B cell (primary cell): ENCODE data around the gene COMMD7.

Experiments used
- EZH2 ChIP-seq: IDR thresholded peaks from 2 replicates; pipeline ENCODE4 v1.6.1; 2012; ENCODE audit warnings: borderline replicate concordance, low read depth, mild to moderate bottlenecking, moderate library complexity, low read length; ENCODE audit not compliant: insufficient read depth, poor library complexity, severe bottlenecking
- TF ChIP-seq, protein P1 (sequence below): fragments of 200-600 bp; IDR thresholded peaks from one replicate; pipeline ENCODE4 v1.8.0; 2022; ENCODE audit warnings: antibody characterized with exemption, mild to moderate bottlenecking

DNA sequence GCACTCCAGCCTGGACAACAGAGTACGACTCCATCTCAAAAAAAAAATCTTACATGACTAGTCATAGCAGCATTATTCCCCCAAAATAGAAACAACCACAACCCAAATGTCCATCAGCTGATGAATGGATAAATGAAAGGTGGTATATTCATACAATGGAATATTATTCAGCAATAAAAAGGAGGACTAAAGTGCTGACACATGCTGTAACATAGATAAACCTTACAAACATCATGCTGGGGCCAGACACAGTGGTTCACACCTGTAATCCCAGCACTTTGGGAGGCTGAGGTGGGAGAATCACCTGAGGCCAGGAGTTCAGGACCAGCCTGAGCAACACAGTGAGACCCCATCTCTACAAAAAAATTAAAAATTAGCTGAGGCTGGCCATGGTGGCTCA is 86.4 kb downstream of the COMMD7 start:
- TF ChIP-seq, protein P1, sequence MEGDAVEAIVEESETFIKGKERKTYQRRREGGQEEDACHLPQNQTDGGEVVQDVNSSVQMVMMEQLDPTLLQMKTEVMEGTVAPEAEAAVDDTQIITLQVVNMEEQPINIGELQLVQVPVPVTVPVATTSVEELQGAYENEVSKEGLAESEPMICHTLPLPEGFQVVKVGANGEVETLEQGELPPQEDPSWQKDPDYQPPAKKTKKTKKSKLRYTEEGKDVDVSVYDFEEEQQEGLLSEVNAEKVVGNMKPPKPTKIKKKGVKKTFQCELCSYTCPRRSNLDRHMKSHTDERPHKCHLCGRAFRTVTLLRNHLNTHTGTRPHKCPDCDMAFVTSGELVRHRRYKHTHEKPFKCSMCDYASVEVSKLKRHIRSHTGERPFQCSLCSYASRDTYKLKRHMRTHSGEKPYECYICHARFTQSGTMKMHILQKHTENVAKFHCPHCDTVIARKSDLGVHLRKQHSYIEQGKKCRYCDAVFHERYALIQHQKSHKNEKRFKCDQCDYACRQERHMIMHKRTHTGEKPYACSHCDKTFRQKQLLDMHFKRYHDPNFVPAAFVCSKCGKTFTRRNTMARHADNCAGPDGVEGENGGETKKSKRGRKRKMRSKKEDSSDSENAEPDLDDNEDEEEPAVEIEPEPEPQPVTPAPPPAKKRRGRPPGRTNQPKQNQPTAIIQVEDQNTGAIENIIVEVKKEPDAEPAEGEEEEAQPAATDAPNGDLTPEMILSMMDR, result no peak
- no peak for TF ChIP-seq EZH2
